NB4 (cell line): Measurements from ENCODE around the gene AVEN.

Experiments
- CTCF ChIP-seq: IDR thresholded peaks from one replicate; pipeline ENCODE4 v1.5.1; 2012; ENCODE audit warnings: low read depth, low read length
- POLR2A ChIP-seq: IDR thresholded peaks from 2 replicates; pipeline ENCODE4 v1.6.1; 2011; ENCODE audit warnings: mild to moderate bottlenecking; ENCODE audit not compliant: insufficient read length; ENCODE audit errors: extremely low read depth

GRCh38 chr15:34059476-34059875 is 20.5 kb upstream of the AVEN start:
- TF ChIP-seq CTCF (no peak), POLR2A (no peak)
